ENCODE measurements around the gene C2CD4C.
"Not testable (repeated sequence)": the region's sequence is repeated elsewhere in the genome, so short reads cannot be mapped to it uniquely, and the experiment has no call there.

Gene C2CD4C

DNA sequence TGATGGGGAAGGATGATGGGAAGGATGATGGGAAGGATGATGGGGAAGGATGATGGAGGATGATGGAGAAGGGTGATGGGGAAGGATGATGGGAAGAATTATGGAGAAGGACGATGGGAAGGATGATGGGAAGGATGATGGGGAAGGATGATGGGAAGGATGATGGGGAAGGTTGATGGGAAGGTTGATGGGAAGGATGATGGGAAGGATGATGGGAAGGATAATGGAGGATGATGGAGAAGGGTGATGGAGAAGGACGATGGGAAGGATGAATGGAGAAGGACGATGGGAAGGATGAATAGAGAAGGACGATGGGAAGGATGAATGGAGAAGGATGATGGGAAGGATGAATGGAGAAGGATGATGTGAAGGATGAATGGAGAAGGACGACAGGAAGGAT lies 13.5 kb downstream of the C2CD4C start:
- Histone ChIP-seq H3K27me3 (ENCODE audit: insufficient read depth, low read length) (no peaks in the 10 kb centered on the region), H3K4me3 (ENCODE audit: low read depth, low read length, poor library complexity, severe bottlenecking) (no peak overlapping the region), H2AFZ (ENCODE audit: low read length) (no peak overlapping the region), H3K9me2 (ENCODE audit: low read depth, low read length) (no peaks in the 10 kb centered on the region), H3K9ac (ENCODE audit: low read length) (no peak overlapping the region), H4K20me1 (ENCODE audit: insufficient read depth, low read length) (no peaks in the 10 kb centered on the region), H3K9me3 (ENCODE audit: low read length) (no peaks in the 10 kb centered on the region), H3K4me2 (ENCODE audit: low read length) (no peak overlapping the region), H3K79me2 (ENCODE audit: insufficient read depth, low read length) (no peaks in the 10 kb centered on the region), H3K4me1 (ENCODE audit: insufficient read depth, low read length, severe bottlenecking) (no peaks in the 10 kb centered on the region), H3F3A (ENCODE audit: insufficient read depth, low read length) (no peaks in the 10 kb centered on the region), H3K27ac (ENCODE audit: low read depth, low read length, poor library complexity, severe bottlenecking) (no peak overlapping the region), H3K36me3 (ENCODE audit: insufficient read depth, low read length) (no peaks in the 10 kb centered on the region)
- TF ChIP-seq EZH2 (IDR thresholded peaks at IDR 0.05; ENCODE audit: borderline replicate concordance, low read length) = no peak

DNA sequence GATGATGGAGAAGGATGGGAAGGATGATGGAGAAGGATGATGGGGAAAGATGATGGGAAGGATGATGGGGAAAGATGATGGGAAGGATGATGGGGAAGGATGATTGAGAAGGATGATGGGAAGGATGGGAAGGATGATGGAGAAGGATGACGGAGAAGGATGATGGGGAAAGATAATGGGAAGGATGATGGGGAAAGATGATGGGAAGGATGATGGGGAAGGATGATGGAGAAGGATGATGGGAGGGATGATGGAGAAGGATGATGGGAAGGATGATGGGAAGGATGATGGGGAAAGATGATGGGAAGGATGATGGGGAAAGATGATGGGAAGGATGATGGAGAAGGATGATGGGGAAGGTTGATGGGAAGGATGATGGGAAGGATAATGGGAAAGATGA lies 14.1 kb downstream of the C2CD4C start:
- not testable (repeated sequence) for H3K27ac ChIP-seq (ENCODE audit: low read depth, low read length, poor library complexity, severe bottlenecking); H4K20me1 ChIP-seq (ENCODE audit: insufficient read depth, low read length); H3K9ac ChIP-seq (ENCODE audit: low read length); H3F3A ChIP-seq (ENCODE audit: insufficient read depth, low read length); H3K4me1 ChIP-seq (ENCODE audit: insufficient read depth, low read length, severe bottlenecking); H3K27me3 ChIP-seq (ENCODE audit: insufficient read depth, low read length); H2AFZ ChIP-seq (ENCODE audit: low read length); H3K9me2 ChIP-seq (ENCODE audit: low read depth, low read length); H3K36me3 ChIP-seq (ENCODE audit: insufficient read depth, low read length); H3K4me2 ChIP-seq (ENCODE audit: low read length); H3K4me3 ChIP-seq (ENCODE audit: low read depth, low read length, poor library complexity, severe bottlenecking); H3K79me2 ChIP-seq (ENCODE audit: insufficient read depth, low read length); H3K9me3 ChIP-seq (ENCODE audit: low read length)

DNA sequence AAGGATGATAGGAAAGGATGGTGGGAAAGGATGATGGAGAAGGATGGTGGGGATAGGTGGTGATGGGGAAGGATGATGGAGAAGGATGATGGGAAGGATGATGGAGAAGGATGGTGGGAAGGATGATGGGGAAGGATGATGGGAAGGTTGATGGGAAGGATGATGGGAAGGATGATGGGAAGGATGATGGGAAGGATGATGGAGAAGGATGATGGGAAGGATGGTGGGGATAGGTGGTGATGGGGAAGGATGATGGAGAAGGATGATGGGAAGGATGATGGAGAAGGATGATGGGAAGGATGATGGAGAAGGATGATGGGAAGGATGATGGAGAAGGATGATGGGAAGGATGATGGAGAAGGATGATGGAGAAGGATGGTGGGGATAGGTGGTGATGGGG lies 15.4 kb downstream of the C2CD4C start:
- H3K27me3 ChIP-seq (ENCODE audit: insufficient read depth, low read length); H3K4me3 ChIP-seq (ENCODE audit: low read depth, low read length, poor library complexity, severe bottlenecking); H3K9me3 ChIP-seq (ENCODE audit: low read length); H3K79me2 ChIP-seq (ENCODE audit: insufficient read depth, low read length); H3K4me2 ChIP-seq (ENCODE audit: low read length); H3K36me3 ChIP-seq (ENCODE audit: insufficient read depth, low read length); H3F3A ChIP-seq (ENCODE audit: insufficient read depth, low read length); H3K9ac ChIP-seq (ENCODE audit: low read length); H3K4me1 ChIP-seq (ENCODE audit: insufficient read depth, low read length, severe bottlenecking); H3K9me2 ChIP-seq (ENCODE audit: low read depth, low read length); H3K27ac ChIP-seq (ENCODE audit: low read depth, low read length, poor library complexity, severe bottlenecking); H2AFZ ChIP-seq (ENCODE audit: low read length); H4K20me1 ChIP-seq (ENCODE audit: insufficient read depth, low read length): not testable (repeated sequence)

DNA sequence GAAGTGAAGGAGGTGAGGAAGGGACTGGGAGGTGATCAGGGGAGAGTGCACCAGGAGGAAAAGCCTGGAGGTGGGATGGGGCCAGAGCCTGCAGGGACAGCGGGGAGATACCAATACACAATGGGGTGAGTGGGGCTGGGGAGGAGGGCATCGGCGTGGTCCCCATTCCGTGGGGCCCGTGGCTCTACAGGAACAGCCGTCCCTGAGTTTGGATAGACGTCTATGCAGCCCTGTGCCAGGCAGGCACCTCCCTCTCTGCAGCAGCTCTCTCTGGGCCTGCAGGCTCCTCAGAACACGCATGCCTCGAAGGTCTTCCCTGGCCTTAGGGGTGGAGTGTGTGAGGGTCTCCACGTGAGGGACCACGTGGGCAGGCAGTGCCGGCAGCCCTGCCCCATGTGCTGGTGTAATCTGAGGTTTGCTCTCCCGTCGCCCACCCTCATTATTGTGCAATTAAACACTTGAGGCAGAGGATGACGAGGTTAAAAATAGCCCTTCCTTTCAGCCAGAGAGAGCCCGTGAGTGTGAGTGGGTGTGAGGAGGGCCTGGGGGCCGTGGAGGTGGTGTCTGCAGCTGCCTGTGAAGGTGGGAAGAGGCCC lies 16.5 kb downstream of the C2CD4C start:
- H3K79me2 ChIP-seq (ENCODE audit: insufficient read depth, low read length) = no peaks in the 10 kb centered on the region
- no peaks in the 10 kb centered on the region for H3K36me3 ChIP-seq (ENCODE audit: insufficient read depth, low read length)
- H4K20me1 ChIP-seq (ENCODE audit: insufficient read depth, low read length) = no peaks in the 10 kb centered on the region
- no peak overlapping the region for H2AFZ ChIP-seq (ENCODE audit: low read length)
- H3K27ac ChIP-seq (ENCODE audit: low read depth, low read length, poor library complexity, severe bottlenecking) = no peak overlapping the region
- no peak for TF ChIP-seq EZH2 (IDR thresholded peaks at IDR 0.05; ENCODE audit: borderline replicate concordance, low read length)
- TF ChIP-seq, protein P1, sequence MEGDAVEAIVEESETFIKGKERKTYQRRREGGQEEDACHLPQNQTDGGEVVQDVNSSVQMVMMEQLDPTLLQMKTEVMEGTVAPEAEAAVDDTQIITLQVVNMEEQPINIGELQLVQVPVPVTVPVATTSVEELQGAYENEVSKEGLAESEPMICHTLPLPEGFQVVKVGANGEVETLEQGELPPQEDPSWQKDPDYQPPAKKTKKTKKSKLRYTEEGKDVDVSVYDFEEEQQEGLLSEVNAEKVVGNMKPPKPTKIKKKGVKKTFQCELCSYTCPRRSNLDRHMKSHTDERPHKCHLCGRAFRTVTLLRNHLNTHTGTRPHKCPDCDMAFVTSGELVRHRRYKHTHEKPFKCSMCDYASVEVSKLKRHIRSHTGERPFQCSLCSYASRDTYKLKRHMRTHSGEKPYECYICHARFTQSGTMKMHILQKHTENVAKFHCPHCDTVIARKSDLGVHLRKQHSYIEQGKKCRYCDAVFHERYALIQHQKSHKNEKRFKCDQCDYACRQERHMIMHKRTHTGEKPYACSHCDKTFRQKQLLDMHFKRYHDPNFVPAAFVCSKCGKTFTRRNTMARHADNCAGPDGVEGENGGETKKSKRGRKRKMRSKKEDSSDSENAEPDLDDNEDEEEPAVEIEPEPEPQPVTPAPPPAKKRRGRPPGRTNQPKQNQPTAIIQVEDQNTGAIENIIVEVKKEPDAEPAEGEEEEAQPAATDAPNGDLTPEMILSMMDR (IDR thresholded peaks at IDR 0.05; ENCODE audit: low read length) = no peak
- no peaks in the 10 kb centered on the region for H3K4me1 ChIP-seq (ENCODE audit: insufficient read depth, low read length, severe bottlenecking)
- no peaks in the 10 kb centered on the region for H3F3A ChIP-seq (ENCODE audit: insufficient read depth, low read length)
- H3K4me3 ChIP-seq (ENCODE audit: low read depth, low read length, poor library complexity, severe bottlenecking) = no peak overlapping the region
- no peak overlapping the region for H3K9ac ChIP-seq (ENCODE audit: low read length)
- no peak overlapping the region for H3K4me2 ChIP-seq (ENCODE audit: low read length)
- no peaks in the 10 kb centered on the region for H3K9me3 ChIP-seq (ENCODE audit: low read length)
- H3K27me3 ChIP-seq (ENCODE audit: insufficient read depth, low read length) = no peaks in the 10 kb centered on the region
- no peaks in the 10 kb centered on the region for H3K9me2 ChIP-seq (ENCODE audit: low read depth, low read length)

Measured in OCI-LY1 (cell line).